Glutamatergic neuron (in vitro differentiated cells): ENCODE data around the gene CDK6. TPM values are rescaled to one million over a fixed set of nuclear protein-coding genes. Genes with fewer than 3 reads are reported as not detected.

Experiments used
- DNase-seq: peaks from one replicate; pipeline ENCODE4 v3.0.0; 2022
- H3K27ac Mint-ChIP-seq: one replicate; pipeline ENCODE4 v1.8.0; 2020; ENCODE audit warnings: mild to moderate bottlenecking, mixed read lengths, inconsistent platforms; ENCODE audit not compliant: unreplicated experiment
- H3K27me3 Mint-ChIP-seq: one replicate; pipeline ENCODE4 v1.8.0; 2020; ENCODE audit warnings: mild to moderate bottlenecking, moderate library complexity, mixed read lengths, inconsistent platforms; ENCODE audit not compliant: unreplicated experiment
- H3K36me3 Mint-ChIP-seq: one replicate; pipeline ENCODE4 v1.8.0; 2020; ENCODE audit warnings: mild to moderate bottlenecking, mixed read lengths, inconsistent platforms; ENCODE audit not compliant: unreplicated experiment
- H3K4me1 Mint-ChIP-seq: one replicate; pipeline ENCODE4 v1.8.0; 2020; ENCODE audit warnings: mild to moderate bottlenecking, low read depth, mixed read lengths, inconsistent platforms; ENCODE audit not compliant: unreplicated experiment
- H3K4me3 Mint-ChIP-seq: one replicate; pipeline ENCODE4 v1.8.0; 2020; ENCODE audit warnings: mild to moderate bottlenecking, mixed read lengths, inconsistent platforms; ENCODE audit not compliant: unreplicated experiment
- H3K9me3 Mint-ChIP-seq: one replicate; pipeline ENCODE4 v1.8.0; 2020; ENCODE audit warnings: mild to moderate bottlenecking, moderate library complexity, mixed read lengths, inconsistent platforms; ENCODE audit not compliant: unreplicated experiment
- total RNA-seq: library from RNA; stranded (reverse); fragmentation: NEBNext Ultra II Directional; extraction: Animal tissue kit (Norgen Biotek cat#: 25700); gene quantifications from one replicate; pipeline ENCODE4 v1.2.1, GENCODE V29; 2021; ENCODE audit not compliant: unreplicated experiment
- TF ChIP-seq, protein P1 (sequence below): fragments of 200-600 bp; sonication (generic); IDR thresholded peaks from one replicate; pipeline ENCODE4 v1.5.0; 2021; ENCODE audit not compliant: partially characterized antibody, unreplicated experiment

Gene CDK6
- total RNA-seq, 1 donor from 2014 or later: 111 TPM

DNA sequence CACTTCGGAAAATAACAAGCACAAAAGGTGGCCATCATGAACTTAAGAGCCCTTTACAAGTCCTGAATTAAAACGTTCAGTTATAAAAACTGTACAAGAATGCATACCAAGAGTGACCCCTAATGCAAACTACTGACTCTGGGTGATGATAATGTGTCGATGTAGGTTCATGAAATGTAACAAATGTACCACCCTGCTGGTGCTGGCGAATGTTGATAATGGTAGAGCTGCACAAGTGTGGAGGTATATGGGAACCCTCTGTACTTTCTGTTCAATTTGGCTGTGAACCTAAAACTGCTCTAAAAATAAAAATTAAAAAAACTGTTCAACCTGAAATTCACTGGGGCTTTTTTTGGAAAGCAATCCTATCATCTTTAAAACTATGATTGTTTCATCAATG is 249.5 kb downstream of the CDK6 start:
- H3K27ac Mint-ChIP-seq: no peak overlapping the region
- H3K4me1 Mint-ChIP-seq: peaks cover 16% of the 10 kb centered on the region
- H3K36me3 Mint-ChIP-seq: no peaks in the 10 kb centered on the region
- peaks cover 2% of the 10 kb centered on the region for H3K27me3 Mint-ChIP-seq
- peaks cover 4% of the 10 kb centered on the region for H3K9me3 Mint-ChIP-seq
- no peak for DNase-seq
- no peak overlapping the region for H3K4me3 Mint-ChIP-seq
- TF ChIP-seq, protein P1, sequence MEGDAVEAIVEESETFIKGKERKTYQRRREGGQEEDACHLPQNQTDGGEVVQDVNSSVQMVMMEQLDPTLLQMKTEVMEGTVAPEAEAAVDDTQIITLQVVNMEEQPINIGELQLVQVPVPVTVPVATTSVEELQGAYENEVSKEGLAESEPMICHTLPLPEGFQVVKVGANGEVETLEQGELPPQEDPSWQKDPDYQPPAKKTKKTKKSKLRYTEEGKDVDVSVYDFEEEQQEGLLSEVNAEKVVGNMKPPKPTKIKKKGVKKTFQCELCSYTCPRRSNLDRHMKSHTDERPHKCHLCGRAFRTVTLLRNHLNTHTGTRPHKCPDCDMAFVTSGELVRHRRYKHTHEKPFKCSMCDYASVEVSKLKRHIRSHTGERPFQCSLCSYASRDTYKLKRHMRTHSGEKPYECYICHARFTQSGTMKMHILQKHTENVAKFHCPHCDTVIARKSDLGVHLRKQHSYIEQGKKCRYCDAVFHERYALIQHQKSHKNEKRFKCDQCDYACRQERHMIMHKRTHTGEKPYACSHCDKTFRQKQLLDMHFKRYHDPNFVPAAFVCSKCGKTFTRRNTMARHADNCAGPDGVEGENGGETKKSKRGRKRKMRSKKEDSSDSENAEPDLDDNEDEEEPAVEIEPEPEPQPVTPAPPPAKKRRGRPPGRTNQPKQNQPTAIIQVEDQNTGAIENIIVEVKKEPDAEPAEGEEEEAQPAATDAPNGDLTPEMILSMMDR: no peak

DNA sequence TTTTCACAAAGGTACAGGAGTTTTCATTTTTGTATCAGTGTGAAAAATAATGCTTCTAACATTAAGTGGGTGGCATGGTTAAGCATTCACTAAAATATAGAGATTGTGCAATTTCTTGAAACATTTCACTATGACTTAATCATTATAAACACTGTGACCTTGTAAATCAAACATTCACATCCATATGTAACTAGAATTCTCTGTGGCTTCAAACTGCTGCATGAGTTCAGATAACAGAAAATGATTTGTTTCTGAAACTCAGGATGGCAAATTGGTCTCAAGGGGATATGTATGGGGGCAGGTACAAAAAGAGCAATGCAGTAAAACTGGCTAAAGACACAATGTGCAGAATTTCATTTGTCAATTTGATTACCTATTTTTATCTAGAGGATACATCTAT is 250.0 kb downstream of the CDK6 start:
- peaks cover 16% of the 10 kb centered on the region for H3K4me1 Mint-ChIP-seq
- no peak for DNase-seq
- no peaks in the 10 kb centered on the region for H3K36me3 Mint-ChIP-seq
- no peaks in the 10 kb centered on the region for H3K27me3 Mint-ChIP-seq
- TF ChIP-seq, protein P1: no peak
- H3K27ac Mint-ChIP-seq: no peak overlapping the region
- no peak overlapping the region for H3K4me3 Mint-ChIP-seq
- H3K9me3 Mint-ChIP-seq: peaks cover 4% of the 10 kb centered on the region

DNA sequence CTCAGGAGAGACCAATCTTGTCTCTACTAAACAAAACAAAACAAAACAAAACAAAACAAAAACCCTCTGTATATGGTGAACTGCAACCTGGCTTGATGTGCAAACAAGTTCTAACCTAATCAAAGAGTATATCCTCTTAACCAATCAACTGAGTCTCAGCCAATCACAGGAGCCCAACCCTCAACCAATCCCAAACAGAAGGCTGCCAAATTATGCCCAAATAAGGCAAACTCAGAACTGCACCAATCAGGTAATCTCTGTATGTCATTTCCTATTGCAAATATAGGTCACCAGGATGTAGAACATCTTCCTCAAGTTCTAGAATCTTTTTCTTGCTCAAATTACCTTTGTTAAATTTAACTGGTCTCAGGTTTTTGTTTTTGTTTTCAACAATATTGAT is 251.4 kb downstream of the CDK6 start:
- TF ChIP-seq, protein P1: no peak
- Mint-ChIP-seq H3K9me3 (peaks cover 2% of the 10 kb centered on the region), H3K4me1 (peaks cover 16% of the 10 kb centered on the region), H3K36me3 (no peaks in the 10 kb centered on the region), H3K27me3 (no peaks in the 10 kb centered on the region), H3K27ac (no peak overlapping the region), H3K4me3 (no peak overlapping the region)
- no peak for DNase-seq

DNA sequence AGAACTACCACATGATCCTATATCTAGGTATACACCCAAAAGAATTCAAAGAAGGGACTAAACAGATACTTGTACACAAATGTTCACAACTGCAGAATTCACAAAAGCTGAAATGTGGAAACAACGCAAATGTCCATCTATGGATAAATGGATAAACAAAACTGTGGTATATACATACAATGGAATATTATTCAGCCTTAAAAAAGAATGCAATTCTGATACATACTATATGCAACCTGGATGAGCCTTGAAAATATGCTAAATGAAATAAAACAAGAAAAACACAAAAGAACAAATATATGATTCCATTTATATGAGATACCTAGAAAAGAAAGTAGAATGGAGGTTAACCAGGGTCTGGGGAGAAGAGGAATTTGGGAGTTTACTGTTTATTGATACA is 253.4 kb downstream of the CDK6 start:
- Mint-ChIP-seq H3K27ac (no peak overlapping the region), H3K4me1 (peaks cover 5% of the 10 kb centered on the region), H3K36me3 (no peaks in the 10 kb centered on the region), H3K9me3 (peaks cover 2% of the 10 kb centered on the region), H3K27me3 (no peaks in the 10 kb centered on the region), H3K4me3 (no peak overlapping the region)
- TF ChIP-seq, protein P1: no peak
- DNase-seq: no peak

DNA sequence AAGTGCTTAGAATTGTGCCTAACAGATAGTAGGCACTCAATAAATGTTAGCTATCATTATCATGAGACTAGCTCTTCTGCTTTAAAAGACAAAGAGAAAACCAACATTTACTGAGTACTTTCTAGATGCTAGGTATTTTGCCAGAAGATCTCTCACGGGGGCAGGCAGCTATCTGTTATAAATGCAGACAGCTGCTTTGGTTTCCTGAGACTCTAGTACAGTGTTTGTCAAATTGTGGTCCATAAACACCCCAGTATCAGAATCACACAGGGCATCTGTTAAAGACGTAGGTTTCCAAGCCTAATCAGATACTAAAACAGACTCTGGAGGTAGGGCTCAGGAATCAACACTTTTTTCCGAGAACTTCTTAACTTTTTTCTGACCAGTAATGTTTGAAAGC is 260.1 kb downstream of the CDK6 start:
- H3K4me3 Mint-ChIP-seq: no peak overlapping the region
- H3K9me3 Mint-ChIP-seq: peaks cover 2% of the 10 kb centered on the region
- no peaks in the 10 kb centered on the region for H3K36me3 Mint-ChIP-seq
- TF ChIP-seq, protein P1: no peak
- H3K27me3 Mint-ChIP-seq: no peaks in the 10 kb centered on the region
- DNase-seq: no peak
- H3K4me1 Mint-ChIP-seq: no peaks in the 10 kb centered on the region
- no peak overlapping the region for H3K27ac Mint-ChIP-seq
